DOHH2 (cell line): ENCODE data around the gene PCYT2.

Source experiments
- EZH2phosphoT487 ChIP-seq: fragments of 200-600 bp; sonication (generic); IDR thresholded peaks from 2 replicates; pipeline ENCODE4 v1.6.1; 2017; ENCODE audit warnings: borderline replicate concordance, mild to moderate bottlenecking, antibody characterized with exemption, low read length, moderate library complexity, mixed read lengths
- TF ChIP-seq, protein P1 (sequence below): fragments of 200-600 bp; sonication (generic); IDR thresholded peaks from one replicate; pipeline ENCODE4 v1.5.1; 2014; ENCODE audit warnings: antibody characterized with exemption, mild to moderate bottlenecking, low read depth, low read length; ENCODE audit not compliant: poor library complexity, severe bottlenecking

DNA sequence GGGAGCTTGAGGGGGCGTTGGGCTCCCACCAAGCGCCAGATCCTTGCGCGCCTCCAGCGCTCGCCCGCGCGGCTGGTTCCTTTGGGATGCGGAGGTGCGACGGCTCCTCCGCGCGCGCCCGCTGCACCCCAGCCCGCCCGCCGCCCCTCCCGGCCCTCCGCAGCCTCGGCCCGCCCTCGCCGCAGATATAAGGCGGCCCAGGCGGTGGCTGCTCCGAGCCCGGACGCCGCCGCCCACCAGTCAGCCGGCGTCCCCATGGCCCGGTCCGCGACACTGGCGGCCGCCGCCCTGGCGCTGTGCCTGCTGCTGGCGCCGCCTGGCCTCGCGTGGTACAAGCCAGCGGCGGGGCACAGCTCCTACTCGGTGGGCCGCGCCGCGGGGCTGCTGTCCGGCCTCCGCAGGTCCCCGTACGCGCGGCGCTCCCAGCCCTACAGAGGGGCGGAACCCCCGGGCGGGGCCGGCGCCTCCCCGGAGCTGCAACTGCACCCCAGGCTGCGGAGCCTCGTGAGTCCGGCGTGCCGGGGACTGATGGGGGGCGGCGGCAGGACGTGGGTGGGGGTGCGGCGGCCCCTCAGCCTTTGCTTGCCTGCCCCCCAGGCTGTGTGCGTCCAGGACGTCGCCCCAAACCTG lies 9.1 kb downstream of the PCYT2 start, which contains the start of gene NPB:
- TF ChIP-seq, protein P1, sequence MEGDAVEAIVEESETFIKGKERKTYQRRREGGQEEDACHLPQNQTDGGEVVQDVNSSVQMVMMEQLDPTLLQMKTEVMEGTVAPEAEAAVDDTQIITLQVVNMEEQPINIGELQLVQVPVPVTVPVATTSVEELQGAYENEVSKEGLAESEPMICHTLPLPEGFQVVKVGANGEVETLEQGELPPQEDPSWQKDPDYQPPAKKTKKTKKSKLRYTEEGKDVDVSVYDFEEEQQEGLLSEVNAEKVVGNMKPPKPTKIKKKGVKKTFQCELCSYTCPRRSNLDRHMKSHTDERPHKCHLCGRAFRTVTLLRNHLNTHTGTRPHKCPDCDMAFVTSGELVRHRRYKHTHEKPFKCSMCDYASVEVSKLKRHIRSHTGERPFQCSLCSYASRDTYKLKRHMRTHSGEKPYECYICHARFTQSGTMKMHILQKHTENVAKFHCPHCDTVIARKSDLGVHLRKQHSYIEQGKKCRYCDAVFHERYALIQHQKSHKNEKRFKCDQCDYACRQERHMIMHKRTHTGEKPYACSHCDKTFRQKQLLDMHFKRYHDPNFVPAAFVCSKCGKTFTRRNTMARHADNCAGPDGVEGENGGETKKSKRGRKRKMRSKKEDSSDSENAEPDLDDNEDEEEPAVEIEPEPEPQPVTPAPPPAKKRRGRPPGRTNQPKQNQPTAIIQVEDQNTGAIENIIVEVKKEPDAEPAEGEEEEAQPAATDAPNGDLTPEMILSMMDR, result no peak
- no peak for TF ChIP-seq EZH2phosphoT487
